Fibroblast of lung (primary cell): ENCODE measurements around the gene HAO2. TPM values are rescaled to one million over a fixed set of nuclear protein-coding genes. Genes with fewer than 3 reads are reported as not detected.

ENCODE experiments used
- DNase-seq, 2 donors: peaks; one replicate each; pipeline versions ENCODE4 v3.0.0 to v3.0.0-alpha.2; 2010; ENCODE audit warnings: low read depth in 2 of 2
- H2AFZ ChIP-seq: 2 replicates; pipeline ENCODE4 v1.5.1; 2012; ENCODE audit warnings: low read length, control low read depth, inconsistent platforms
- H3K27ac ChIP-seq: 2 replicates; pipeline ENCODE4 v1.5.1; 2011; ENCODE audit warnings: low read length, control low read depth; ENCODE audit not compliant: insufficient read depth
- H3K27me3 ChIP-seq: 2 replicates; pipeline ENCODE4 v1.5.1; 2011; ENCODE audit warnings: mild to moderate bottlenecking, low read length; ENCODE audit not compliant: control insufficient read depth, insufficient read depth
- H3K36me3 ChIP-seq: 2 replicates; pipeline ENCODE4 v1.5.1; 2011; ENCODE audit warnings: low read length; ENCODE audit not compliant: control insufficient read depth, insufficient read depth
- H3K4me1 ChIP-seq: 2 replicates; pipeline ENCODE4 v1.5.1; 2011; ENCODE audit warnings: low read length; ENCODE audit not compliant: control insufficient read depth, insufficient read depth; ENCODE audit errors: extremely low read depth
- H3K4me2 ChIP-seq: 2 replicates; pipeline ENCODE4 v1.5.1; 2011; ENCODE audit warnings: low read length, control low read depth; ENCODE audit not compliant: insufficient read depth; ENCODE audit errors: extremely low read depth
- H3K4me3 ChIP-seq, 4 experiments: fragments of 200-600 bp in 1 of 4; sonication (generic) in 1 of 4; replicated peaks in 1 of 4; 2 replicates each; pipeline ENCODE4 v1.5.1; 2011 to 2016; ENCODE audit warnings: low read length in 4 of 4, low read depth in 3 of 4, mild to moderate bottlenecking in 3 of 4, control low read depth in 2 of 4, inconsistent platforms in 1 of 4, mixed read lengths in 1 of 4; ENCODE audit not compliant: insufficient read depth in 1 of 4; ENCODE audit errors: control extremely low read depth in 1 of 4
- H3K79me2 ChIP-seq: 2 replicates; pipeline ENCODE4 v1.5.1; 2012; ENCODE audit warnings: mild to moderate bottlenecking, low read length, inconsistent platforms; ENCODE audit not compliant: control insufficient read depth, insufficient read depth
- H3K9ac ChIP-seq: 2 replicates; pipeline ENCODE4 v1.5.1; 2011; ENCODE audit warnings: mild to moderate bottlenecking, low read length, control low read depth; ENCODE audit not compliant: insufficient read depth
- H3K9me3 ChIP-seq: 2 replicates; pipeline ENCODE4 v1.5.1; 2012; ENCODE audit warnings: low read depth, low read length; ENCODE audit not compliant: control insufficient read depth, insufficient read depth
- H4K20me1 ChIP-seq: 2 replicates; pipeline ENCODE4 v1.5.1; 2011; ENCODE audit warnings: low read length; ENCODE audit not compliant: control insufficient read depth, insufficient read depth; ENCODE audit errors: extremely low read depth
- EZH2 ChIP-seq: IDR thresholded peaks from 2 replicates; pipeline ENCODE4 v1.5.1; 2012; ENCODE audit warnings: low read length, control low read depth, mild to moderate bottlenecking; ENCODE audit errors: missing control alignments
- polyA plus RNA-seq, 2 donors: library from polyadenylated mRNA; depleted of rRNA in 1 of 2; stranded (reverse) in 1 of 2; unstranded in 1 of 2; fragments of >200 nt; gene quantifications; 2 replicates each; pipeline ENCODE4 v1.2.1, GENCODE V29; 2011 to 2012; ENCODE audit warnings: missing spikeins in 1 of 2
- total RNA-seq: library from RNA; depleted of rRNA; stranded (reverse); fragments of >200 nt; gene quantifications from 2 replicates; pipeline ENCODE4 v1.2.1, GENCODE V29; 2014
- TF ChIP-seq, protein P1 (sequence below), 2 donors: IDR thresholded peaks in 1 of 2; conservative IDR thresholded peaks in 1 of 2; 1 replicate in 1 of 2; 2 replicates in 1 of 2; pipeline ENCODE4 v1.5.1; 2011 to 2012; ENCODE audit warnings: low read length in 2 of 2, control low read depth in 1 of 2, inconsistent platforms in 1 of 2, low read depth in 1 of 2, mild to moderate bottlenecking in 1 of 2

HAO2 gene
- total and polyA plus RNA-seq, 2 donors (not counting 1 experiment from before 2014, with no cell fraction given), result not detected

- H3K4me3 ChIP-seq, result no peak overlapping the region
- no peak overlapping the region for H3K9ac ChIP-seq
- no peak overlapping the region for H3K4me2 ChIP-seq
- no peaks in the 10 kb centered on the region for H3K79me2 ChIP-seq
- no peak for DNase-seq
- no peaks in the 10 kb centered on the region for H3K9me3 ChIP-seq
- H3K27ac ChIP-seq, result no peak overlapping the region
- no peaks in the 10 kb centered on the region for H3K27me3 ChIP-seq
- H4K20me1 ChIP-seq, result no peaks in the 10 kb centered on the region
- H3K36me3 ChIP-seq, result no peaks in the 10 kb centered on the region
- TF ChIP-seq, protein P1, sequence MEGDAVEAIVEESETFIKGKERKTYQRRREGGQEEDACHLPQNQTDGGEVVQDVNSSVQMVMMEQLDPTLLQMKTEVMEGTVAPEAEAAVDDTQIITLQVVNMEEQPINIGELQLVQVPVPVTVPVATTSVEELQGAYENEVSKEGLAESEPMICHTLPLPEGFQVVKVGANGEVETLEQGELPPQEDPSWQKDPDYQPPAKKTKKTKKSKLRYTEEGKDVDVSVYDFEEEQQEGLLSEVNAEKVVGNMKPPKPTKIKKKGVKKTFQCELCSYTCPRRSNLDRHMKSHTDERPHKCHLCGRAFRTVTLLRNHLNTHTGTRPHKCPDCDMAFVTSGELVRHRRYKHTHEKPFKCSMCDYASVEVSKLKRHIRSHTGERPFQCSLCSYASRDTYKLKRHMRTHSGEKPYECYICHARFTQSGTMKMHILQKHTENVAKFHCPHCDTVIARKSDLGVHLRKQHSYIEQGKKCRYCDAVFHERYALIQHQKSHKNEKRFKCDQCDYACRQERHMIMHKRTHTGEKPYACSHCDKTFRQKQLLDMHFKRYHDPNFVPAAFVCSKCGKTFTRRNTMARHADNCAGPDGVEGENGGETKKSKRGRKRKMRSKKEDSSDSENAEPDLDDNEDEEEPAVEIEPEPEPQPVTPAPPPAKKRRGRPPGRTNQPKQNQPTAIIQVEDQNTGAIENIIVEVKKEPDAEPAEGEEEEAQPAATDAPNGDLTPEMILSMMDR (conservative IDR thresholded peaks at IDR 0.05 in 1 of 2, IDR thresholded peaks at IDR 0.05 in 1 of 2; ENCODE audit: low read depth in 1 of 2, low read length in 2 of 2), result no peak
- TF ChIP-seq EZH2, result no peak
- no peaks in the 10 kb centered on the region for H3K4me1 ChIP-seq
- no peak overlapping the region for H2AFZ ChIP-seq
Measured at GRCh38 chr1:119363162-119363561, 5.4 kb upstream of the HAO2 start.

DNA sequence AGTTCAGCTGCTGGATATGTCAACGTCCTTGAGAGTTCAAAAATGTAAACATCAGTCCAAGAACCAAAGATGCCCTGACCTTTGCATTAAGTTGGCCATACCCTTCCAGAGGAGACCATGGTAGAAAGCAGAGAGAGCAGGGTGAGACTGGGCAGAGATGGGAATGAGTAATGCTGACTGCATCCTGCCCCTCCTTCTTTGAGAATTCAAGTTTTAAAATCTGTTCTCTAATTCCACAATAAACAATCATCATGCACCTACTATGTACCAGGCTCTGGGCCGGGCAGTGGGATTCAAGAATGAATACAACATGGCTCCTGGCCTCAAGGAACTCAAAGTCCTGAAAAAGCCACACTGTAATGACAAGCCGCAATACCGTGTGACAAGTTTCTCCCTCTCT is 3.9 kb upstream of the HAO2 start:
- H3K4me1 ChIP-seq, result no peaks in the 10 kb centered on the region
- no peak for TF ChIP-seq EZH2
- TF ChIP-seq, protein P1 (conservative IDR thresholded peaks at IDR 0.05 in 1 of 2, IDR thresholded peaks at IDR 0.05 in 1 of 2; ENCODE audit: low read depth in 1 of 2, low read length in 2 of 2), result no peak
- no peaks in the 10 kb centered on the region for H3K36me3 ChIP-seq
- no peaks in the 10 kb centered on the region for H3K79me2 ChIP-seq
- no peak overlapping the region for H3K4me2 ChIP-seq
- H3K27ac ChIP-seq, result no peak overlapping the region
- no peaks in the 10 kb centered on the region for H3K9me3 ChIP-seq
- no peak overlapping the region for H2AFZ ChIP-seq
- H3K4me3 ChIP-seq, result no peak overlapping the region
- H3K9ac ChIP-seq, result no peak overlapping the region
- H3K27me3 ChIP-seq, result no peaks in the 10 kb centered on the region
- H4K20me1 ChIP-seq, result no peaks in the 10 kb centered on the region
- DNase-seq, result peak in 1 of 2 donors; percentile 5

DNA sequence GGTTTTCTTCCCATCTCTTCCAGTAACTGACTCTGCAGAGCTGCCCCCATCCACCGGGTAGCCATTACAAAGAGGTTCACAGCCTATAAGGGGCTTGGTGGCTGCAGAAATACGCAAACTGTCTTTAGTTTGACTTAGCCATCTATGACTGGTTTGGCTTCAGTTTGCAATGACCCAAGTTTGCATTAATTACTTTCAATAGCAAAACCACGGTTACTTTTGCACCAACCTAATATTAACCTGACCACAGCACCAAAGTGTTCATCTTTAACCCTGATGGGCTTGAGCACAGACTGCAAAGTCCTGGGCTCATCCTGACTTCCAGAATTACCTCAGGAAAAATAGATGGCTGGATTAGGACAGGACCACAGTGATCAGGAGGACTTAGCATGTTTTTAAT is 2.2 kb upstream of the HAO2 start:
- Histone ChIP-seq H3K9ac (no peak overlapping the region), H3K27ac (no peak overlapping the region), H3K4me1 (no peaks in the 10 kb centered on the region), H3K4me2 (no peak overlapping the region), H3K79me2 (no peaks in the 10 kb centered on the region), H4K20me1 (no peaks in the 10 kb centered on the region), H3K36me3 (no peaks in the 10 kb centered on the region), H3K27me3 (no peaks in the 10 kb centered on the region), H2AFZ (no peak overlapping the region), H3K9me3 (no peaks in the 10 kb centered on the region), H3K4me3 (no peak overlapping the region)
- TF ChIP-seq EZH2, result no peak
- TF ChIP-seq, protein P1 (conservative IDR thresholded peaks at IDR 0.05 in 1 of 2, IDR thresholded peaks at IDR 0.05 in 1 of 2; ENCODE audit: low read depth in 1 of 2, low read length in 2 of 2), result no peak
- DNase-seq, result no peak
